ENCODE data around the gene MEAF6.

The MEAF6 gene

DNA sequence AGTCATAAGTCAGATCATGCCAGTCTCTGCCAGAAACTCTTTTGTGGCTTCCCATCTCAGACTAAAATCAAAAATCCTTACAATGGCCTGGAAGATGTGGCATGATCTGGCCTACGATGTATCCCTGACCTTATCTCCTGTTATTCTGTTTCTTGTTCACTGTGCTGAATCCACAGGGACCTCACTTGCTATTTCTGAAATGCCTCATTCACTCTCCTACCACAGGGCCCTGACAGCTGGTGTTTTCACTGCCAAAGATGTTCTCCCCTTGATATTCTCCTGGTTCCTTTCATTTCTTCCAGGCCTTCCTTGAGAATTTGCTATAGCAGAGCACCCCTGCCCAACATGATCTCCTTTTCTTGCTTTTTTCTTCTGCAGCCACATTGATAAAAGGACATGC lies 43.8 kb upstream of the MEAF6 start:
- TF ChIP-seq SIN3A (IDR thresholded peaks at IDR 0.05; ENCODE audit: borderline replicate concordance, insufficient read depth, low read length) (no peak), POLR2AphosphoS5 (IDR thresholded peaks at IDR 0.05; ENCODE audit: low read depth, low read length) (no peak), FOXP2 (optimal IDR thresholded peaks at IDR 0.05; ENCODE audit: borderline replicate concordance, extremely low read depth, extremely low read length, insufficient read depth) (no peak), TAF1 (IDR thresholded peaks at IDR 0.05; ENCODE audit: borderline replicate concordance, insufficient read depth, low read length) (no peak)
- TF ChIP-seq, protein P1, sequence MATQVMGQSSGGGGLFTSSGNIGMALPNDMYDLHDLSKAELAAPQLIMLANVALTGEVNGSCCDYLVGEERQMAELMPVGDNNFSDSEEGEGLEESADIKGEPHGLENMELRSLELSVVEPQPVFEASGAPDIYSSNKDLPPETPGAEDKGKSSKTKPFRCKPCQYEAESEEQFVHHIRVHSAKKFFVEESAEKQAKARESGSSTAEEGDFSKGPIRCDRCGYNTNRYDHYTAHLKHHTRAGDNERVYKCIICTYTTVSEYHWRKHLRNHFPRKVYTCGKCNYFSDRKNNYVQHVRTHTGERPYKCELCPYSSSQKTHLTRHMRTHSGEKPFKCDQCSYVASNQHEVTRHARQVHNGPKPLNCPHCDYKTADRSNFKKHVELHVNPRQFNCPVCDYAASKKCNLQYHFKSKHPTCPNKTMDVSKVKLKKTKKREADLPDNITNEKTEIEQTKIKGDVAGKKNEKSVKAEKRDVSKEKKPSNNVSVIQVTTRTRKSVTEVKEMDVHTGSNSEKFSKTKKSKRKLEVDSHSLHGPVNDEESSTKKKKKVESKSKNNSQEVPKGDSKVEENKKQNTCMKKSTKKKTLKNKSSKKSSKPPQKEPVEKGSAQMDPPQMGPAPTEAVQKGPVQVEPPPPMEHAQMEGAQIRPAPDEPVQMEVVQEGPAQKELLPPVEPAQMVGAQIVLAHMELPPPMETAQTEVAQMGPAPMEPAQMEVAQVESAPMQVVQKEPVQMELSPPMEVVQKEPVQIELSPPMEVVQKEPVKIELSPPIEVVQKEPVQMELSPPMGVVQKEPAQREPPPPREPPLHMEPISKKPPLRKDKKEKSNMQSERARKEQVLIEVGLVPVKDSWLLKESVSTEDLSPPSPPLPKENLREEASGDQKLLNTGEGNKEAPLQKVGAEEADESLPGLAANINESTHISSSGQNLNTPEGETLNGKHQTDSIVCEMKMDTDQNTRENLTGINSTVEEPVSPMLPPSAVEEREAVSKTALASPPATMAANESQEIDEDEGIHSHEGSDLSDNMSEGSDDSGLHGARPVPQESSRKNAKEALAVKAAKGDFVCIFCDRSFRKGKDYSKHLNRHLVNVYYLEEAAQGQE (IDR thresholded peaks at IDR 0.05; ENCODE audit: insufficient read depth in 1 of 2, low read depth in 2 of 2, low read length in 2 of 2), result no peak

DNA sequence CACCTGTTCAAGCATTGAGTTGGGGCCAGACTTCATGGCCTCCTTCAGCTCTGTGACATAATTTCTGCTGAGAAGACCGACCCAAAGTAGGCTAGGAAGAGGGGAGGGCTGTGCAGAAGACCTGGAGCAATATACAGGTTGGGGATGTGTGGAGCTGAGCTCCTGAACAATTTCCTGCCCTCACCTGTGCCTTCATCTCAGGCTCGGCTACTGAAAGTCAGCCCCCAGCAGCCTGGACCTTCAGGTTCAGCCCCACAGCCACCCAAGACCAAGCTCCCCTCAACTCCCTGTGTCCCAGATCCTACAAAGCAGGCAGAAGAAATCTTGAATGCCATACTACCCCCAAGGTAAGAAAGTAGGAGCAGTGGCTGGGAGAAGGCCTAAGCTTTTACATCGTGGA lies 42.8 kb upstream of the MEAF6 start:
- no peak for TF ChIP-seq SIN3A (IDR thresholded peaks at IDR 0.05; ENCODE audit: borderline replicate concordance, insufficient read depth, low read length)
- no peak for TF ChIP-seq POLR2AphosphoS5 (IDR thresholded peaks at IDR 0.05; ENCODE audit: low read depth, low read length)
- TF ChIP-seq TAF1 (IDR thresholded peaks at IDR 0.05; ENCODE audit: borderline replicate concordance, insufficient read depth, low read length), result no peak
- TF ChIP-seq, protein P1 (IDR thresholded peaks at IDR 0.05; ENCODE audit: insufficient read depth in 1 of 2, low read depth in 2 of 2, low read length in 2 of 2), result no peak
- TF ChIP-seq FOXP2 (optimal IDR thresholded peaks at IDR 0.05; ENCODE audit: borderline replicate concordance, extremely low read depth, extremely low read length, insufficient read depth), result no peak

DNA sequence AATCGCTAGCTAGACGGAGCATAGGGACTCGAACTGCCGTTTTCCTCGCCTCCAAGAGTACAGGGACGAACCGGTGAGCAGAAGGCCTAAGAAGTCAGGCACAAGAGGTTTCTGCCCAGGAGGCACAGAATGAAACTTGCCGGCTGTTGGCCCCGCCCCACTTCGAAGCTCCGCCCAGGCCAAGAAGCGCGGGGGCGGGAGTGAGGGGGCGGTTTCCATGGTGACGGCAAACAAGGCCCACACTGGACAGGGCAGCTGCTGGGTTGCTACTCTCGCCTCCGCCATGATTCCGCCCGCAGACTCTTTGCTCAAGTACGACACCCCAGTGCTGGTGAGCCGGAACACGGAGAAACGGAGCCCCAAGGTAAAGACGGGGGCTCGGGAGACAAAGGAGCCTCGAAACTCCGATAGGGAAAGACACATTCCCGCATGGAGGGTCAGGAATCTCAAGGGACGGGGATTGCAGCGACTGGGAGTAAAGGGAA lies 42.2 kb upstream of the MEAF6 start, which contains the start of gene DNALI1:
TSS of gene DNALI1 (plus strand) at position 229 of the 485 bp plus-strand sequence. CDS start at position 284, 55 bp downstream.
- TF ChIP-seq TAF1 (IDR thresholded peaks at IDR 0.05; ENCODE audit: borderline replicate concordance, insufficient read depth, low read length) (no peak), SIN3A (IDR thresholded peaks at IDR 0.05; ENCODE audit: borderline replicate concordance, insufficient read depth, low read length) (no peak), POLR2AphosphoS5 (IDR thresholded peaks at IDR 0.05; ENCODE audit: low read depth, low read length) (no peak), FOXP2 (optimal IDR thresholded peaks at IDR 0.05; ENCODE audit: borderline replicate concordance, extremely low read depth, extremely low read length, insufficient read depth) (no peak)
- TF ChIP-seq, protein P1 (IDR thresholded peaks at IDR 0.05; ENCODE audit: insufficient read depth in 1 of 2, low read depth in 2 of 2, low read length in 2 of 2), result no peak

DNA sequence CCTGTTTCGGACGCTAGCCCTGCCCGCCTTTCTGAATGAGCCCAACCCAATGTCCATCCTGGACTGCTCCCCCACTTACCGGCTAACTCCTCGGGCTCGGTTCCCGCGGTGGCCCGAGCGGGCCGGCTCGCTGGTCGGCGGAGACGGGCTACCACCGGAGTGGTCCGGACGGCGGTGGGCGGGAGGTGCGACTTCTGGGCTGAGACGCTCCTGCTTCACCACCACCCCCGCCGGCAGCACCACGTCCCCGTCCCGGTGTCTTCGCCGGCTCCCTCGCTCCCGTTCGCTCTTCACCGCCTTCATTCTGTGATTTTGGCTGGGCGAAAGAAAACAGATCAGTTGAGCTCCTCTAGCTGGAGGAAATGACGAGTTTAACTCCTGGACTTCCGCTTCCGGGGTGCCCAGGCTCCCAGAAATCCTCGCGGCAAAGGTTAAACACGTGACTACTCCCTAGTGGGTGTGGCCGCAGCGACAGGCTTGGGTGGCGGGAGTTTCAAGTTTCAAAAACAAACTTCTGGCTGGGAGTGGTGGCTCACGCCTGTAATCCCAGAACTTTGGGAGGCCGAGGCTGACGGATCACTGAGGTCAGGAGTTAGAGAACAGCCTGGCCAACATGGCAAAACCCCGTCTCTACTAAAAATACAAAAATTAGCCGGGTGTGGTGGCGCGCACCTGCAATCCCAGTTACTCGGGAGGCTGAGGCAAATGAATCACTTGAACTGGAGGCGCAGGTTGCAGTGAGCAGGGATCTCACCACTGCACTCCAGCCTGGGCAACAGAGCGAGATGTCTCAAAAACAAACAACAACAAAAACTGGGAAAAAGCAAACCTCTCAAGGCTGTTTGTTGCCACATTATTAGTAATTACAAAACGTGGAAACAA lies 39.6 kb upstream of the MEAF6 start, which contains the start of gene SNIP1:
TSS of gene SNIP1 (minus strand) at position 367 of the 882 bp plus-strand sequence. CDS start at position 303, 64 bp downstream.
- TF ChIP-seq TAF1 (IDR thresholded peaks at IDR 0.05; ENCODE audit: borderline replicate concordance, insufficient read depth, low read length) (peak; percentile 58; the same call in 1 of the 2 replicates), FOXP2 (optimal IDR thresholded peaks at IDR 0.05; ENCODE audit: borderline replicate concordance, extremely low read depth, extremely low read length, insufficient read depth) (no peak), POLR2AphosphoS5 (IDR thresholded peaks at IDR 0.05; ENCODE audit: low read depth, low read length) (peak; percentile 82), SIN3A (IDR thresholded peaks at IDR 0.05; ENCODE audit: borderline replicate concordance, insufficient read depth, low read length) (peak; percentile 80)

DNA sequence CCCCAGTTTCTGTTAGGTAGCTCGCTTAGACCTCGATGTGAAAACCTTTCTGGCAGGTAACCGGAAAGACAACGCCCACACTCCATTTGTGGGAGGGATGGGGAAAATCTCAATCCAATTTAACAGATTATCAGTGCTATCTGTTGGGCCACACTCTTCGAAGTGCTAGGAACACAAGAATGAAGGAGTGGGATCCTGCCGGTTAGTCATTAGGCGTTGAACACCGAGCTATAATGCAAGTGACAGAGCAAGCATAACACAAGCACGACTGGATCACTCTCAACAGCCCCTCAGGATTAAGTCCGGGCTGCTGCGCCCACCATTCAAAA lies 39.0 kb upstream of the MEAF6 start:
- TF ChIP-seq, protein P1 (IDR thresholded peaks at IDR 0.05; ENCODE audit: insufficient read depth in 1 of 2, low read depth in 2 of 2, low read length in 2 of 2), result no peak
- no peak for TF ChIP-seq TAF1 (IDR thresholded peaks at IDR 0.05; ENCODE audit: borderline replicate concordance, insufficient read depth, low read length)
- TF ChIP-seq SIN3A (IDR thresholded peaks at IDR 0.05; ENCODE audit: borderline replicate concordance, insufficient read depth, low read length), result no peak
- TF ChIP-seq FOXP2 (optimal IDR thresholded peaks at IDR 0.05; ENCODE audit: borderline replicate concordance, extremely low read depth, extremely low read length, insufficient read depth), result no peak
- no peak for TF ChIP-seq POLR2AphosphoS5 (IDR thresholded peaks at IDR 0.05; ENCODE audit: low read depth, low read length)

Data from PFSK-1 (cell line).